ENCODE data around the gene CLIP2. TPM values are rescaled to one million over a fixed set of nuclear protein-coding genes. Genes with fewer than 3 reads are reported as not detected.
A peak's percentile ranks its signal among the peaks of the same experiment; 100 is the strongest.

The CLIP2 gene
- total and polyA plus RNA-seq, 4 donors: 15.3 to 35.7 (median 21.9) TPM

DNA sequence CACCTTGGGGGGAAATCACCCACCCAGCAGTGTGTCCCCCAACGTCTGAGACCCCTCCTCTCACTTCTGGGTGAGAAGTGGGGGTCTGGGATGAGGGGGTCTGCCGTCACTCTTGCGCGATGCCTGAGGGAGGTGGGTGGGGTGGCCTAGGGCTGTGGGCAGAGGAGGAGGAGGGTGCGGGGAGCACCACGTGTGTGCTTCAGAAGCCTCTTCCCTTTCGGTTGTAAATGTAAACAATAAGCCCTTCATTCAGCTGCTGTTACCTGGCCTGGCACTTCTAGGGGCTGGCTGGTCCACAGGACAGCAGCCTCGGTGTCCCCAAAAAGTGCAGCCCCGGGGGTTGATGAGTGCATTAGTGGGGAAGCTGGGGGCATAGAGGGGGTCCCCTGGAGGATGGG is 1.3 kb downstream of the CLIP2 start:
- WGBS, 2 donors: 3 to 5% methylated on average over 9 of the region's 9 CpGs
- H3K9me3 ChIP-seq (ENCODE audit: control insufficient read depth, low read length): no peaks in the 10 kb centered on the region
- H3K4me1 ChIP-seq (ENCODE audit: control insufficient read depth in 1 of 2, insufficient read depth in 2 of 2, low read length in 2 of 2): no peaks in the 10 kb centered on the region
- ATAC-seq (ENCODE audit: low FRiP score): peak; percentile 4
- DNase-seq: no peak
- H3K4me3 ChIP-seq (ENCODE audit: low read length in 2 of 2): peak overlapping the region; percentile 77 to 96
- no peak overlapping the region for H3K27ac ChIP-seq (ENCODE audit: low read depth in 1 of 2, low read length in 2 of 2)
- H3K36me3 ChIP-seq (ENCODE audit: control insufficient read depth in 1 of 2, insufficient read depth in 2 of 2, low read length in 1 of 2): no peaks in the 10 kb centered on the region
- H3K27me3 ChIP-seq (ENCODE audit: control insufficient read depth in 1 of 2, insufficient read depth in 2 of 2, low read length in 1 of 2): no peaks in the 10 kb centered on the region
- intact Hi-C loops (cut with DNase I): loop anchor here (5.0 kb wide), 2 partner anchors 33 to 92 kb away; no protein-coding TSS in a partner anchor

DNA sequence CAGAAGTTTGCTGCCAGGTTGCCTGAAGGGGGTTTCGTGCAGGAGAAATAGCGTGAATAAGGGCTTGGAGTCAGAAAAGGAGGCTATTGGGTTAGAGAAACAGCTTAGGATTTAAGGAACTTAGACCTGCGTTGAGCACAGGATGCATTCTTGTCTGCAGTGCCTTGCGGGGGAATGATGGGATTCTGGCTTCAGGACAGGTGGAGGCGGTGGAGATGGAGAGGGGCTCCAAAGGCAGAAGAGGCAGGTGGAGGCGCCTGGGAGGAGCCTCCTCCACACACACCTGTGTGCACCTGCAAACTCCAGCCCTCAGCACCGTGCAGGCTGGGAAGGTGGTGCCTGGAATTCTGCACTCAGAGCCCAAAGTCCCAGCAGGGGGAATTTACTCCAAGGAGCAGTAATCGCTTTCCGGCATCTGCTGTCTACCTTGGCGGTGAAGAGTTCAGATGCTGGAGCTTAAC is 1.8 kb downstream of the CLIP2 start:
- H3K4me1 ChIP-seq (ENCODE audit: control insufficient read depth in 1 of 2, insufficient read depth in 2 of 2, low read length in 2 of 2): no peaks in the 10 kb centered on the region
- WGBS, 2 donors: 30 to 45% methylated on average over 10 of the region's 10 CpGs

DNA sequence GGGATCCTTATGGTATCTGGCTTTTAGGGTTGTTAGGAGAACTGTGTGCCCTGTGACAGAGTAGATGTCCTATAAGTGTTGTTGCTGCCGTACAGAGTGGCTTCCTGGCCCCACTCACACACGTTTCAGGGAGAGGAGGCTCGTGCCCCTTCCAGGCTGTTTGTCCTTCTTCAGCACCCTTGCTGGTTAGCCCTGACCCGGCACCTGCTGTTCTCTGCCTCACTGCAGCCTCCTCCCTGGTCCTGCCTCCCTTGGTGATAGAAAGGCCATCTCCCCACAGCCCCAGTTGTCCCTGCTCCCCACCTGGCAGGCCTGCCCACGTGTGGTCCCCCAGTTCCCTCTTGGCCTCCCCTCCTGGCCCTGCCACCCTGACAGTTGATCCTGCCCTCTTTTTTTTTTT is 2.3 kb downstream of the CLIP2 start:
- intact Hi-C loops (cut with DNase I): loop anchor here (5.0 kb wide), 2 partner anchors 34 to 91 kb away; no protein-coding TSS in a partner anchor
- Histone ChIP-seq H3K4me1 (ENCODE audit: control insufficient read depth in 1 of 2, insufficient read depth in 2 of 2, low read length in 2 of 2) (no peaks in the 10 kb centered on the region), H3K4me3 (ENCODE audit: low read length in 2 of 2) (no peak overlapping the region), H3K9me3 (ENCODE audit: control insufficient read depth, low read length) (no peaks in the 10 kb centered on the region), H3K27ac (ENCODE audit: low read depth in 1 of 2, low read length in 2 of 2) (no peak overlapping the region), H3K36me3 (ENCODE audit: control insufficient read depth in 1 of 2, insufficient read depth in 2 of 2, low read length in 1 of 2) (no peaks in the 10 kb centered on the region), H3K27me3 (ENCODE audit: control insufficient read depth in 1 of 2, insufficient read depth in 2 of 2, low read length in 1 of 2) (no peaks in the 10 kb centered on the region)
- no peak for DNase-seq
- WGBS, 2 donors: 44 to 70% methylated on average over 5 of the region's 5 CpGs
- ATAC-seq (ENCODE audit: low FRiP score): no peak

More for the DNA sequence above, 1.8 kb downstream of the CLIP2 start:
- no peaks in the 10 kb centered on the region for H3K9me3 ChIP-seq (ENCODE audit: control insufficient read depth, low read length)
- no peaks in the 10 kb centered on the region for H3K36me3 ChIP-seq (ENCODE audit: control insufficient read depth in 1 of 2, insufficient read depth in 2 of 2, low read length in 1 of 2)
- ATAC-seq (ENCODE audit: low FRiP score) (no peak), DNase-seq (no peak)
- H3K4me3 ChIP-seq (ENCODE audit: low read length in 2 of 2): no peak overlapping the region
- H3K27me3 ChIP-seq (ENCODE audit: control insufficient read depth in 1 of 2, insufficient read depth in 2 of 2, low read length in 1 of 2): no peaks in the 10 kb centered on the region
- intact Hi-C loops (cut with DNase I): loop anchor here (5.0 kb wide), 2 partner anchors 34 to 91 kb away; no protein-coding TSS in a partner anchor
- no peak overlapping the region for H3K27ac ChIP-seq (ENCODE audit: low read depth in 1 of 2, low read length in 2 of 2)

DNA sequence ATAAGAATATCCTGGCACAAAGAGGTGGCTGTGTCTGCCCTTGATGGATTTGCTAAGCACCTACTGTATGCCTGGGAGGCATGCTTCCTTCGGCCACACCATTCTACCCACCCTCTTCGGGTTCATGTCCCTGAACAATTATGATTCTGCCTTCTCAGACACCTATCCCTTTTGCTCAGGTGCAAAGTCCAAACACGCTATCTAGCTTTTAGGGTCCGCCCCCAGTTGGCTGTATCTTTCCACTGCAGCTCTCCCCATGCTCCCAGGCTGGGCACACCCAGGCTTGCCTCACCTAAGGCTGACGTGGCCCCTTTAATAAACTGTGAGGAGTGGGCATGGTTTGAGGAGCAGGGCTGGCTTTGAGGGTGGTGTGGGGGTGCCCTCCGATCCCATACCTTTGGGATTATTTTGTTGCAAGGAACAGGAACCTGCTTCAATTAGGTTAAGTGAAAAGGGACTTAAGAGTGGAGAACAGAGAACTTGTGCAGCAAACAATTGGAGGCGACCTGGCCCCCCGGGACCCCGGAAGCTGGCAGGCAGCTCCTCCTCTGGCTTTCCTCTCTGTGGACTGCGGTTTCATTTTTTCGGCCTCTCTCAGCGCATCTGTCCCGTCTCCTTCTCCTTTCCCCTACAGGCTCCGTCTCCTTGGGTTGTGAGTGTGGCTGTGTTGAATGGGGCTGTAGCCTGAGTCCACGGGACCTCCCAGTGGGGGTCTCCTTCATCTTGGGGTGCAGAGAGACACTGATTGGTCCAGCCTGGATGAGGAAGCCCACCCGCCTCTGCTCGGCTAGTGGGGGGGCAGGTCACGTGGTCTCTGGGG is 3.8 kb downstream of the CLIP2 start:
- no peaks in the 10 kb centered on the region for H3K4me1 ChIP-seq (ENCODE audit: control insufficient read depth in 1 of 2, insufficient read depth in 2 of 2, low read length in 2 of 2)
- no peak for ATAC-seq (ENCODE audit: low FRiP score)
- H3K4me3 ChIP-seq (ENCODE audit: low read length in 2 of 2): no peak overlapping the region
- no peaks in the 10 kb centered on the region for H3K9me3 ChIP-seq (ENCODE audit: control insufficient read depth, low read length)
- 67 to 78% methylated on average over 18 of the region's 18 CpGs for WGBS, 2 donors
- intact Hi-C loops (cut with DNase I): loop anchor here (5.0 kb wide), 2 partner anchors 36 to 89 kb away; no protein-coding TSS in a partner anchor
- no peak overlapping the region for H3K27ac ChIP-seq (ENCODE audit: low read depth in 1 of 2, low read length in 2 of 2)
- no peaks in the 10 kb centered on the region for H3K36me3 ChIP-seq (ENCODE audit: control insufficient read depth in 1 of 2, insufficient read depth in 2 of 2, low read length in 1 of 2)
- H3K27me3 ChIP-seq (ENCODE audit: control insufficient read depth in 1 of 2, insufficient read depth in 2 of 2, low read length in 1 of 2): no peaks in the 10 kb centered on the region
- no peak for DNase-seq

DNA sequence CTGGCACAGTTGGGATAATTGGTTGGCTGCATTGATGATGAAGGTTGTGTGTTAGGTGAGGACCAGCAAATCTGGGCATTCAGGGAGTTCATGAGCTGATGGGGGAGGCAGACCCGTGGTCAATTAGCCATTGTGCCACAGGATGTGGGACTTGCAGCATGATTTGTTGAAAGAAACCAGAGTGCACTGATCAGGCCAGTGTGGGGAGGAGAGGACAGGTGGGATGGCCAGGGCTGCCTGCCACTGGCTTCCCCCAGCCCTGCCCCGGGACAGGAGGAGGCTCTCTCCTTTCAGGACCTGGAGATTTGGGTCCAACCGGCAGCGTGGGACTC is 4.3 kb downstream of the CLIP2 start:
- intact Hi-C loops (cut with DNase I): loop anchor here (5.0 kb wide), 2 partner anchors 36 to 89 kb away; no protein-coding TSS in a partner anchor
- ATAC-seq (ENCODE audit: low FRiP score) (no peak), DNase-seq (no peak)
- WGBS, 2 donors: 48 to 63% methylated on average over 4 of the region's 4 CpGs
- H3K4me3 ChIP-seq (ENCODE audit: low read length in 2 of 2): no peak overlapping the region
- H3K27me3 ChIP-seq (ENCODE audit: control insufficient read depth in 1 of 2, insufficient read depth in 2 of 2, low read length in 1 of 2): no peaks in the 10 kb centered on the region
- H3K9me3 ChIP-seq (ENCODE audit: control insufficient read depth, low read length): no peaks in the 10 kb centered on the region
- no peak overlapping the region for H3K27ac ChIP-seq (ENCODE audit: low read depth in 1 of 2, low read length in 2 of 2)
- H3K36me3 ChIP-seq (ENCODE audit: control insufficient read depth in 1 of 2, insufficient read depth in 2 of 2, low read length in 1 of 2): no peaks in the 10 kb centered on the region
- H3K4me1 ChIP-seq (ENCODE audit: control insufficient read depth in 1 of 2, insufficient read depth in 2 of 2, low read length in 2 of 2): no peaks in the 10 kb centered on the region

DNA sequence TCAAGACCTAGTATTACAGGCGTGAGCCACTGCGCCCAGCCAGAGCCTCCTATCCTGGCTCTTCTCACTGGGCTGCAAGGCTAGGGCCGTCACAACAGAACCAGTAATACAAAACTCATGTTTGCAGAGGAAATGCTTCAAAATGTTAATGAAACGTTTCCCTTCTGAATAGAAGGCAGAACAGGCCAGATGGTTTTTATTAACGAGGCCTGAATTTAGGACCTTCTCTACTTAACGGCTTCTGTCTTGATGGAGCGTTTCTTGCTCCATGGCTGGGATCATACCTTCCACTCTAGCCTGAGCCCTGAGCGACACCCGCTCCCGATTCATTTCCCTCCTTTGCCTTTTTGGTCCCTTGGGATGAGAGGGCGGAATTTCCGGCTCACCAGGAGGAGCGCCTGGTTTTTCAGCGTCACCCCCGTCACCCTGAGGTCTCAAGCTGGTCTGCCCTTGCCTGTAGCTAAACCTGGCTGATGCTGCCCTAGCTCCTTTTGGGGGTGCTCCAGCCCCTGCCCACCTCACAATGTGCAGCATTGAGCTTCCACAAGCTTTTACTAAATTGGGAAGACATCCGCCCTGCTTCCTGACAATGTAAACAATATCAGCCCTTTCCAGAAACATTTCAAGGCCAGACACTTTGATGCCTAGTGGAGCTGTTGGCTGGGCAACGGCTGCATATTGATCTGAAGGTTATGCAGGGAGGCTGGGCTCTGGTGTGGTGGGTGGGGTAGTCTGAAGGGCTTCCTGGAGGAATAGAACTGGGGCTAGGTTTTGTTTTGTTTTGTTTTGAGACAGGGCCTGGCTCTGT is 5.2 kb downstream of the CLIP2 start:
- peak; percentile 20 for ATAC-seq (ENCODE audit: low FRiP score)
- H3K9me3 ChIP-seq (ENCODE audit: control insufficient read depth, low read length): no peaks in the 10 kb centered on the region
- WGBS, 2 donors: 6 to 8% methylated on average over 17 of the region's 17 CpGs
- H3K27me3 ChIP-seq (ENCODE audit: control insufficient read depth in 1 of 2, insufficient read depth in 2 of 2, low read length in 1 of 2): no peaks in the 10 kb centered on the region
- peak overlapping the region in 1 of 2 donors; percentile 22 for H3K27ac ChIP-seq (ENCODE audit: low read depth in 1 of 2, low read length in 2 of 2)
- intact Hi-C loops (cut with DNase I): loop anchor here (5.0 kb wide), 2 partner anchors 37 to 88 kb away; no protein-coding TSS in a partner anchor
- no peaks in the 10 kb centered on the region for H3K4me1 ChIP-seq (ENCODE audit: control insufficient read depth in 1 of 2, insufficient read depth in 2 of 2, low read length in 2 of 2)
- no peaks in the 10 kb centered on the region for H3K36me3 ChIP-seq (ENCODE audit: control insufficient read depth in 1 of 2, insufficient read depth in 2 of 2, low read length in 1 of 2)
- peak; percentile 65 to 82 for DNase-seq
- H3K4me3 ChIP-seq (ENCODE audit: low read length in 2 of 2): no peak overlapping the region

DNA sequence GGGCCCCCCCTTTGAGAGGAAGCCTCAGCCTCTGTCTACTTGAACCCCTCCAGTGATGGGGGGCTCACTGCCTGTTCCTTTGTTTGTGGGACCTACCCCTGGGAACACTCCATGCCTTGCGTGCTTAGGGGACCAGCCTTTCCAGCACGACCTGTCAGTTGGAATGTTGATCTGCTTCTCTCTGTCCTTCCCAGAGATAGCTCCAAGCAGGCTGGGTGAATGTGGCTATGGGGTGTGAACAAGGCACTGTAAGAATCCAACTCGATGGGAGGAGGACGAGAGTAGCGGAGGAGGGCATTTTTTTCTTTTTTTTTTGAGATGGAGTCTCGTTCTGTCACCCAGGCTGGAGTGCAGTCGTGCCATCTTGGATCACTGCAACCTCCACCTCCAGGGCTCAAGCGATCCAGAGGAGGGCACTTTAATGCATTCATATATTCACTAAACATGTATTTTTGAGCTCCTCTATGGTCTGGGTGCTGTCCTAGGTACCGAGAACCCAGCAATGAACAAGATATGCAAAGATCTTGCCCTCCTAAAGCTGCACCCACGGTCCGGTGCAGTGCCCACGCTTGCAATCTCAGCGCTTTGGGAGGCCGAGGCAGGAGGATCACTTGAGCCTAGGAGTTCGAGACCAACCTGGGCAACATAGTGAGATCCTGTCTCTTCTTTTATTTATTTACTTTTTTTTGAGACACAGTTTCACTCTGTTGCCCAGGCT is 8.5 kb downstream of the CLIP2 start:
- no peaks in the 10 kb centered on the region for H3K4me1 ChIP-seq (ENCODE audit: control insufficient read depth in 1 of 2, insufficient read depth in 2 of 2, low read length in 2 of 2)
- no peaks in the 10 kb centered on the region for H3K27me3 ChIP-seq (ENCODE audit: control insufficient read depth in 1 of 2, insufficient read depth in 2 of 2, low read length in 1 of 2)
- ATAC-seq (ENCODE audit: low FRiP score) (no peak), DNase-seq (no peak)
- no peaks in the 10 kb centered on the region for H3K36me3 ChIP-seq (ENCODE audit: control insufficient read depth in 1 of 2, insufficient read depth in 2 of 2, low read length in 1 of 2)
- no peaks in the 10 kb centered on the region for H3K9me3 ChIP-seq (ENCODE audit: control insufficient read depth, low read length)
- no peak overlapping the region for H3K27ac ChIP-seq (ENCODE audit: low read depth in 1 of 2, low read length in 2 of 2)
- 84 to 89% methylated on average over 15 of the region's 15 CpGs for WGBS, 2 donors
- intact Hi-C loops (cut with DNase I): no loop called here
- H3K4me3 ChIP-seq (ENCODE audit: low read length in 2 of 2): no peak overlapping the region

DNA sequence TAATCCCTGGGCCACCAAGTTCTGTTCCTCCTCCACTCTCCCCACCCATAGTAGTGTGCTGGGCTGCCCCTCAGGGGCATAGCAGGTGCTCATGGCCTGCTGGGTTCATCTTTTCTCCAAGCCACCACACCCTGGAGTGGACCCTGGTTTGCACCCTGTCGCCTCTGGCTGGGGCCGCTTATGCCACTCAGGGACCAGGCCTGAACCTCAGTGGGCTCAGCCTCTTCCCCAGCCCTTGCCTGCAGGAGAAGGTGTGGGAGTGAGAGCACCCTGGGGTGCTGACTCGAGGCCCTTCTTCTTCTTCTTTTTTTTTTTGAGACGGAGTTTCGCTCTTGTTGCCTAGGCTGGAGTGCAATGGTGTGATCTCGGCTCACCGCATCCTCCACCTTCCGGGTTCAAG is 10.2 kb downstream of the CLIP2 start:
- Histone ChIP-seq H3K27ac (ENCODE audit: low read depth in 1 of 2, low read length in 2 of 2) (no peak overlapping the region), H3K9me3 (ENCODE audit: control insufficient read depth, low read length) (no peaks in the 10 kb centered on the region), H3K27me3 (ENCODE audit: control insufficient read depth in 1 of 2, insufficient read depth in 2 of 2, low read length in 1 of 2) (no peaks in the 10 kb centered on the region), H3K4me1 (ENCODE audit: control insufficient read depth in 1 of 2, insufficient read depth in 2 of 2, low read length in 2 of 2) (no peaks in the 10 kb centered on the region), H3K36me3 (ENCODE audit: control insufficient read depth in 1 of 2, insufficient read depth in 2 of 2, low read length in 1 of 2) (no peaks in the 10 kb centered on the region), H3K4me3 (ENCODE audit: low read length in 2 of 2) (no peak overlapping the region)
- ATAC-seq (ENCODE audit: low FRiP score) (no peak), DNase-seq (no peak)
- intact Hi-C loops (cut with DNase I): no loop called here
- 94 to 96% methylated on average over 8 of the region's 8 CpGs for WGBS, 2 donors
